Hepatic stellate cell (primary cell): ENCODE data around the gene SGPL1.
A peak's percentile ranks its signal among the peaks of the same experiment; 100 is the strongest.

ENCODE experiments used
- DNase-seq: peaks from one replicate; pipeline ENCODE4 v3.0.0; 2011; ENCODE audit warnings: low spot score

SGPL1 gene

DNA sequence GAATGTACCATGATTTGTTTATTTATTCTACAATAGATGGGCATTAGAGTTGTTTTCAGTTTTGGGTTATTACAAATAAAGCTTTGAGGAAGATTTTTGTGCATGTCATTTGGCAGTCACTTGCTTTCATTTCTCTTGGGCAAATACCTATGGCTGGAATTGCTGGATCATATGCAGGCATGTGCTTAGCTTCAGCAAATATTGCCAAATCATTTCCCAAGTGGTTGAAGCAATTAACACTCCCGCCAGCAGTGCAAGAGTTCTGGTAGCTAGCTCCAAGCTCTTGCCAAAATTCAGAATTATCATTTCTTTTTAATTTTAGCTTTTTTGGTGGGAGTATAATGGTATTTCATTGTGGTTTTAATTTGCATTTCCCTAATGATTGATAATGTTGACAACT lies 105.5 kb downstream of the SGPL1 start:
- DNase-seq, result no peak

DNA sequence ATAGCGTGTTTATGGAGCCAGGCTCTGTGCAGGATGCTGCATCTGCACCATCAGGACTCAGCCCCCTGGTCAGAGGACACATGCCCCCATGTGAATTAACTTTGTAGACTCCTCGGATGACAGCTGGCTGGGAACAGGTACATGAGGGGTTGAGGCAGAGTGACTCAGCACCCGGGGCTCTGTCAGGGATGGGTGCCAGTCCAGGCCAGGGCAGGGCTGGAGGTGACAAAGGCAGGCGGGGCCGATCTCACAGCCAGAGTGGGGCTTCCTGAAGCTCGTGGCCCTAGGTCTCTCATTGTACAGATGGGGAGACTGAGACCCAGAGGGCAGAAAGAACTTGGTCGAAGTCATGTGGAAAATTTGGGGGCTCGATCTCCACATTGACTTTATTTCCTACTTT lies 107.9 kb downstream of the SGPL1 start:
- no peak for DNase-seq

DNA sequence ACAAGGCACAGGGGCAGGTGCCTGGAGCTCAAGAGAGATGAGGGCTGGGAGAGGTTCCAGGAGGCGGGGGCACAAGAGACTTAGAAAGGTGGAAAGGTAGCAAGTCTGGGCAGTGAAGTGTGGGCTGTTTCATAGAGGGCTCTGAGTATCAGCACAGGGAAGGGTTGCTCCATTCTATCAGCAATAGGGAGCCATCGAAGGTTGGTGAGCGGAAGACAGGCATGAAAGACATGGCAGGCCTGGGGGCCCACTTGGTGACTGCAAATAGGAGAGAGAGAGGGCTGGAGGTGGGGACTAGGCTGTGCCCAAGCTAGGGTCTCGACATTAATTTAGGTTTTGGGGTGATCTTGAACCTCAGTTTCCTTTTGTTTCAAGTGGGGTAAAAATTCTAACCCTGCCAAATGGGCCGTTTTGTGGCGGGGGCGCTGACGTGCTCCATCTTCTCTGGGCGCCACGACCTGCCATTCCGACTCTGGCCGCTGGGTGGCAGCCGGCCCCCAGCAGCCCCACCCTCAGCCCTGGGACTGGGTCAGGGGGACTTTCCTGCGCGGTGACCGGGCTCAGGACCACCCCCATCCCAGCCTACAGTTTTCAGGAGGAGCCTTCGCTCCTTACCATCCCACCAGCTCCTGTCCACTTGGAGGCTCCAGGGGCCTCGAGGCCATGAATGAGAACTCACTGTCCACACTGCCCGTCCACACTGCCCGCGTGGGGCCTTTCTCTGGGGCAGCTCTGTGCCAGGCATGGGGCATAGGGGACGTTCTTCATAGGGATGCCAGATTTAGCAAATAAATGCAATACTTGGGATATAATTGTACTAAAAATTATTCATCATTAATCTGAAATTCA lies 109.9 kb downstream of the SGPL1 start:
- DNase-seq, result peak; percentile 74

DNA sequence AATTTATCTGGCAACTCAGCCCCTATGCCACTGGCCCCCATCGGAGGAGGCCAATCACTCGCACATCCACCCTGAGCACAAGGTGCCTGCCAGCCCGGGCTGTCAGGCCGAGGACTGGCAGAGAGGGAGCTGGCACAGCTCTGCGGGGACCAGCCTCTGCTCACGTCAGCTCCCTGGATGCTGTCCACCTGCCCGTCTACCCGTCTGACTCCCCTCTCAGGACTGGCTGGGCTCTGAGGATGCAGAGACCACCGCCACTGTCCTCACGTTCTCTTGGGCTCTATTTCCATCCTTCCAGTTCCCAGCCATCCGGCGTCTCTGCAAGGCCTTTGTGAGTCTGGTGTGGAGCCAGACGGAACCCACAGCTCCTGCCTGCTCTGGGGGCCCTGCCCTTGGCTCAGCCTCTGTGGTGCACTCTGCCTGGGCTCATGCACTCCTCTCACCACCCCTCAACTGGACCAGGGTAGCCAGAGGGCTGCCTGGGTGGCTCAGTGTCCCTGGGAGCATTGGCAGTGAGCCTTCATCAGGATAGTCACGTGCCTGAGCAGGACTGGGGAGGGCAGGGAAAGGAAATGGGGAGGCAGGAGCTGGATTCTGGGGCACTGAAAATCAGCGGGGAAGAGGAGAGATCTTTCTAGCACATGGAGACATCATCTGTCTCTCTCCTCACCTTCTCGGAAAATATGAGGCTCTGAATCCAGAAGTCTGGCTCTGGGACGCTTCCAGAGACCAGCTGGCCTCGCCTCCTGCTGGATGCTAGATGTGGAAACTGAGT lies 110.7 kb downstream of the SGPL1 start:
- DNase-seq, result no peak

DNA sequence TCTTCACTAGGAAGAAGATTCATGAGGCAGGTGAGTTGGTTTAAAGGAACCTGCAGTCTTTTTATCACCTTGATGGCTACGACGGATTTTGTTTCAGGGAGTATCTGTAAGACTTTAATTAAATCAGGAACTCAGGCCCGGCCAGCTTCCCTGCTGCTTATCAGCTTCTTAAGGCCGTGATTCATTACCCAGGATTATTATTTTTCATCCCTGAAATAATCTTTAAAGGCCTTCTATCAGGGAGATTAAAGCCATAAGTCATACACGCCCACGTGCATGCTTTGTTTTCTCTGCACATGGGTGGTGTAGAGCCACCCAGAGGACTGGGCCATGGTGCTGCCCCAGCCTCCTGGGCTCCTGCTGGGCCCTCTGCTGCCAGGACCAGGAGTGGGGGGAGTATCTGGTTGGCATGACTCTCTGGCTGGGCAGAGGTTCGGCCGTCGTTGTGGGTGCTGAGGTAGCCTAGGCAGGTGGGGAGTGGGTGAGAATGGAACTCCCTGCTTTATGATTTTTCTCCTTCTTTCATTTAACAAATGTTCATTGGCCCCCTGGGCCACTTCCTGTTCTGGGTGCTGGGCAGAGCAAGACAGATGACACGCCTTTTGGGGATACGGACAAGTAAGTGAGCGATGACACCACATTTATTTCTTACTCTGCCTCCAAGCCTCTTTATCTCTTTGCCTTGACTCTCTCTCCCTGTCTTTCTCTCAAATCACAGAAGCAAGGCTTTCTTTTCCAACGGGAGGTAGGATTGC lies 111.6 kb downstream of the SGPL1 start:
- DNase-seq, result no peak

DNA sequence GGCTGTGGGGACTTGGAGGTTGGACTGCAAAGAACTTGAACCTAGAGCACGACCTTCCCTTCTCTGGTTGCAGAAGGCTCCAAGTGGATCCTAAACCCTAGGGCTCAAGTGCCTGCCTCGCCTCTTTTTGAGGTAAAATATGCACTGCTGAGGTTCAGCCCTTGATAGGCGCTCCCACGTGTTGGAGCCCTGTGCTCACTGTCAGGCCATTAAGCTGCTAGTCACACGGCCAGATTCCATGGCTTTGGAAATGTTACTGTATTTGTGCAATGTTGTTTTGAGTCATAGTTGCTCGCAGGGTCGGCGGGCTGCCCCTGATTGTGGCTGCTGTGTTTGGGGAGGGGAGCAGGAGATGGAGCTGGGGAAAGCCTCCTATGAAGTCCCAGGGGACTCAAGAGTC lies 112.4 kb downstream of the SGPL1 start:
- DNase-seq, result no peak

DNA sequence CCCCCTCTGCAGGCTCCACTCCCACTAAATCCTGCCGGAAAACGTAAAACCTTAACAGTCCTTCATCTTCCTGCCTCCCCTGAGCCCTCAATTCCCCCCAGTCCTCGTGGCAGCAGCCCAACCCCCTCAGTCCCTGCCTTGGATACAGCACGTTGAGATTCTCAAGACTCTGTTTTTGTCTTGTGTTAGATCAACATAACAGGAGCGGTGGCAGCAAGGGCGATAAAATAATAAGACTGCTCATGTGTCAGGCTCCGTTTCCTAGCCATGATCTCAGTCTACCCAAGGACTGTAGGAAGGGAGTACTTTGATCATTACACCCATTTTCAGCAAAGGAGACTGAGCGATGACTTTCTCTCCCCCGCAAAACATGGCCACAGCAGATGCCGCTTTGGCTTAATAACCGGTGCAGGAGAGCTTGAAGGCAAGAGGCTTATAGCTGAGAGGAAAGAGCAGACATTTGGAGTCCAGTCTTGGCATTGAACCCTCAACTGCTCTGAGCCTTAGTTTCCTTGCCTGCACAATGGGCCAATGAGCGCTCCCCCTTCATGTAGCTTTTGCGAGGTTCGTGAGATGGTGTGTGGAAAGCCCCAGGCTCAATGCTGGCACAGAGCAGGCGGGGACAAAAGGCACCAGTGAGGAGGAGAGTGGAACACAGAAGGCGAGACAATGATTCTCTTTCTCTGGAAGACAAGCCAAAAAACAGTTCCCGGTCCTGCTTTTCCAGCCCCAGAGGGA lies 114.7 kb downstream of the SGPL1 start:
- DNase-seq, result no peak
